ENCODE data around the gene EIF4G1.

The EIF4G1 gene

DNA sequence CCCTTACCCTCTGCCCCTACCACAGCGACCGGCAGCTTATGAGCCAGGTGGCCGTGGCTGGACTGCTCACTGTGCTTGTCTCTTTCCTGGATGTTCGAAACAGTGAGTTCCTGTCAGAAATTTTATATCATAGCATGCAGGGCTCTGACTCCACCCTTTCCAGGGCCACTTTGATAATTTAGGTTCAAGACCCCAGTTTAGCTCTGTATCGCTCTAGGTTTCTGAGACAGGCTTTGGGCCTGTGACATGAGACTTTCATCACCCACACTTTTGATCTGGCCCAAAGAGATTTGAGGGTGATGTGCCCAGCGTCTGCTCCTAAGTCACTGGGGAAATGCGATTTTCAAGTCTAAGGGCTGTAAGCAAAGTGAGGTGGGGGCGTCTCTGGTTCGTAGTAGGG, 6.5 kb upstream of the EIF4G1 start:
- no peak for DNase-seq (ENCODE audit: low read depth)

DNA sequence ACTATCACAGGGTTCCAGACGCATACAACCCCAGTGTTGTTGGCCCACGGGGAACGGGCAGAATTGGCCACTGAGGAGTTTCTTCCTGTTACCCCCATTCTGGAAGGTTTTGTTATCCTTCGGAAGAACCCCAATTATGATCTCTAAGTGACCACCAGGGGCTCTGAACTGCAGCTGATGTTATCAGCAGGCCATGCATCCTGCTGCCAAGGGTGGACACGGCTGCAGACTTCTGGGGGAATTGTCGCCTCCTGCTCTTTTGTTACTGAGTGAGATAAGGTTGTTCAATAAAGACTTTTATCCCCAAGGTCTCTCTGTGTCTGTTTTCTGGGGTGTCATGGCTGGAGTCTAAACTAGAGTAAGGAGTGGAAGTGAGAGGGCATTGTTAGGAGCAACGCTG, 5.7 kb upstream of the EIF4G1 start:
- no peak for DNase-seq (ENCODE audit: low read depth)

DNA sequence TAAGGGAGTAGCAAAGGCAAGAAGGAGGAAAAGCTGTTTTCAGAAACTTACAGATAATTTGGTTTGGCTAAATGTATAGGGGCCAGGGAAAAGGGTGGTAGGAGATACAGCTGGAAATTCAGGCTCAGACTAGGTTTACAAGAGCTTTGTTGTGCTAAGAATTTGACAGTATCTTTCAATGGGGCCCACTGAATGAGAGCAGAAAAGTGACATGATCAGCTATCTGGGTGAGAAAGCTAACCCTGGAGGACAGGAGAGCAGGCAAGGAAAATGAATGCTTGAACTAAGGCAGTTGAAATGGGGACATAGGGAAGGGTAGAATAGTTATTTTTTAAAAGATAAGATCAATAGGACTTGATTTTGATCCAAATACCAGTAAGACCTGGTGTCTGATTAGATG, 2.8 kb upstream of the EIF4G1 start:
- no peak for DNase-seq (ENCODE audit: low read depth)

DNA sequence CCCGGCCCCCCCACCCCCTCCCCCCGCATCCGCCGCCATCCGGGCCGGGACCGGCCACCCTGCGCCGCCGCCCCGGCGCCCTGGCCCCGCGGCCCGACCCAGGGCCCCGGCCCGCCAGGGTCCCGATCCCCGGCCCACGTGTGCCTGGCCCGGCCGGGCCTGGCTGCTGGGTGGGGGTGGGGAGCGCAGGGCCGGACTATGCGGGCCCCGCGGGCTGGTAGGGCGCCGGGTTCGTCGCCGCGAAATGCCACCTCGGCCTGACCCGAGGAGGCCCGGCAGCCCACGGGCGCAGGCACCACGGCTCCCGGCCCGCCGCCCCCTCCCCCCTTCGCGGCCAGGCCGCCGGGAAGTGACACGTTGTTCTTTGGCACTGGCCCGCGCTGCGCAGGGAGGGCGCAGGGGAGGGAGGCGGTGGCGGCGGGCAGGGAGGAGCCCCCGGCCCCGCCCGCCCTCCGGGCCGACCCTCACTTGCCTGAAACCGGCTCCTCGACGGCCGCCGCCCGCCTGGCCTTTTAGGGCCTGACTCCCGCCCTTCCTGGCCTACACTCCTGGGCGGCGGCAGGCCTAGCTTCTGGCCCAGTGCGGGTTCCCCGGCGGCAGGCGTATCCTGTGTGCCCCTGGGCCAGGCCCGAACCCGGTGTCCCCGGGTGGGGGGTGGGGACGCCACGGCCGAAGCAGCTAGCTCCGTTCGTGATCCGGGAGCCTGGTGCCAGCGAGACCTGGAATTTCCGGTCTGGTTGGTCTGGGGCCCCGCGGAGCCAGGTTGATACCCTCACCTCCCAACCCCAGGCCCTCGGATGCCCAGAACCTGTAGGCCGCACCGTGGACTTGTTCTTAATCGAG, 515 bp downstream of the EIF4G1 start:
- DNase-seq (ENCODE audit: low read depth) = peak; percentile 63

DNA sequence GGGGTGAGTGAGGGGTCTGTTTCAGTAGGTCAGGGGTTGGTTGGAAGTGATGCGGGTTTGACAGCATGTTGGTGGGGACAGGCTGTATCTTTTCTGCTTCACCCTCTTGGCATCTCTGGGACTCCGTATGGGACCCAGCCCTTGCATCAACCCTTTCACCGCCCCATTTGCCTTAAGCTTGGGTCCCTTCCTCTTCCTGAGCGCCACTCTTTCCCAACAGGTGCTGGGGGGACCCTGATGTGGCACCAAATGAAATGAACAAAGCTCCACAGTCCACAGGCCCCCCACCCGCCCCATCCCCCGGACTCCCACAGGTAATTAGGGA, 1.1 kb downstream of the EIF4G1 start:
- no peak for DNase-seq (ENCODE audit: low read depth)

DNA sequence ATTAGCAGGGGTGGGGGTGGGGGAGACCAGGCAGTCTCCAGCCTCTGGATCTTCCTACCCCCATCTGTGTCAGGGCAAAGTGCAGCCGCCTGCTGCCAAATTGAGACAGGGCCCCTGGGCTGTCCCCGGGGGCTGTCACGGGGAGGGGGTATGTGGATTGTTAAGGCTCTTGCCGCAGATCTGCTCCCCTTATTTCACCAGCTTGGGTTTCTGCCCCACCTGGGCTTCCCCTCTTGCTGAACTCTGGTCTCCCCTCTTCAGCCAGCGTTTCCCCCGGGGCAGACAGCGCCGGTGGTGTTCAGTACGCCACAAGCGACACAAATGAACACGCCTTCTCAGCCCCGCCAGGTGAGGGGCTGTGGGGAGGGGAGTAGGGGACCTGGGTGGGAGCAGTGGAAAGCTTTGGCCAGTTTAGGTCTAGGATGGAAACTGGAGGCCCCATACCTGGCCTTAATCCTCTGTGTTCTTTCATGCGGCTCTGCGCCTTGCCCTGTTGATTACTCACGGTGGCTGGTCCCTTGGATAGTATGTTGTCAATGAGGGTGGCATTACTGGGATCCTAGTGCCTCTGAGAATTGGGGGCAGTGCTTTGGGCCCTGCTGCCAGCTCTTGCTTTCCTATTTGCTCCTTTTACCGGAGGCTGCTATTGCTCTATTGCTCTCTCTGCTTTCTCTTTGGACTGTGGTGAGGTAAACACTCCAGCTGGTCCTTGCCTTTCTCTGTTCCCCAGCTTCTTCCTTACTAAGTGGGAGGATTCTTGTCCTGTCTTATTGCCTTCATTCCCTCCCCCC, 1.7 kb downstream of the EIF4G1 start:
- DNase-seq (ENCODE audit: low read depth) = no peak

DNA sequence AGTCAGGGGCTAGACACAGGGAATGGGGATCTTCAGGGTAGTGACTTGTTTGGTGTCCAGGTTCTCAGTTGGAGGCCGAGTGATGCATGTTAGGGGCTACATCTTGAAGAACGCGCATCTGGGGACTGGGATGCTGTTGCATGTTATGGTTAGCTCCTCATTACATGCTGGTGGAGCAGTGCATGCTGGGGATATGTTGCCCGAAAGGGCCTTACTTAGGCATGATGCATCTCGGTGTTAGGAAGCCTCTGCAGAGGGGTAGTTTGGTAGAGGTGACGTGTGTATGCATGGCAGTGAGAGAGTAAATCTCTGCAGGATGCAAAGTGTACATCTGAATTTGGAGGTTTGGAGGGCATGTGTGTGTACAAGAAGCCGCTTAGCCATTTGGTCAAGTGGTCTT, 2.4 kb downstream of the EIF4G1 start:
- no peak for DNase-seq (ENCODE audit: low read depth)

DNA sequence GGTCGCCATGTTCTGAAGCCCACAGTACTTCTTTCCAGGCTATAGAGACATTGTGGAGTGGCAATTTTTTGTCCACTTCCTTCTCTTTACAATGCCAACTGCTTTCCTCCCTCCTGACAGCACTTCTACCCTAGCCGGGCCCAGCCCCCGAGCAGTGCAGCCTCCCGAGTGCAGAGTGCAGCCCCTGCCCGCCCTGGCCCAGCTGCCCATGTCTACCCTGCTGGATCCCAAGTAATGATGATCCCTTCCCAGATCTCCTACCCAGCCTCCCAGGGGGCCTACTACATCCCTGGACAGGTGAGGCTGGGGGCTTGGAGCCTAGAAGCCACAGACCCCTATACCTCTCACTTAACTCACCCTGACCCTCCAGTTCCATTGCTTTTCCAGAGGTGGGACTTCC, 2.8 kb downstream of the EIF4G1 start:
- no peak for DNase-seq (ENCODE audit: low read depth)

DNA sequence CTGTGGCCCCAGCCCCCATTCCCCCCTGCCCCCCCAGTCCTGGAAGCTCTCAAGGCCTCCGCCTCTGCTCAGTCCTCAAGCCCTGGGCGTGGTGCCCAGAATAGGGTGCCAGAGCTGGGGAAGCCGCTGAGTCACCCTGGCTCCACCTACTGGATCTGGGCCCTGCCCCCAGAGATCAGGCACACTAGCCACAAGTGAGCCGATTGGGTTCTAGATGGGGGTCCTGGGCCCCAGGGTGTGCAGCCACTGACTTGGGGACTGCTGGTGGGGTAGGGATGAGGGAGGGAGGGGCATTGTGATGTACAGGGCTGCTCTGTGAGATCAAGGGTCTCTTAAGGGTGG, 5.7 kb downstream of the EIF4G1 start:
- no peak for DNase-seq (ENCODE audit: low read depth)

DNA sequence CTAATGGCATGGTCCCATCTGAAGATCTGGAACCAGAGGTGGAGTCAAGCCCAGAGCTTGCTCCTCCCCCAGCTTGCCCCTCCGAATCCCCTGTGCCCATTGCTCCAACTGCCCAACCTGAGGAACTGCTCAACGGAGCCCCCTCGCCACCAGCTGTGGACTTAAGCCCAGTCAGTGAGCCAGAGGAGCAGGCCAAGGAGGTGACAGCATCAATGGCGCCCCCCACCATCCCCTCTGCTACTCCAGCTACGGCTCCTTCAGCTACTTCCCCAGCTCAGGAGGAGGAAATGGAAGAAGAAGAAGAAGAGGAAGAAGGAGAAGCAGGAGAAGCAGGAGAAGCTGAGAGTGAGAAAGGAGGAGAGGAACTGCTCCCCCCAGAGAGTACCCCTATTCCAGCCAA, 7.3 kb downstream of the EIF4G1 start:
- DNase-seq (ENCODE audit: low read depth) = no peak

DNA sequence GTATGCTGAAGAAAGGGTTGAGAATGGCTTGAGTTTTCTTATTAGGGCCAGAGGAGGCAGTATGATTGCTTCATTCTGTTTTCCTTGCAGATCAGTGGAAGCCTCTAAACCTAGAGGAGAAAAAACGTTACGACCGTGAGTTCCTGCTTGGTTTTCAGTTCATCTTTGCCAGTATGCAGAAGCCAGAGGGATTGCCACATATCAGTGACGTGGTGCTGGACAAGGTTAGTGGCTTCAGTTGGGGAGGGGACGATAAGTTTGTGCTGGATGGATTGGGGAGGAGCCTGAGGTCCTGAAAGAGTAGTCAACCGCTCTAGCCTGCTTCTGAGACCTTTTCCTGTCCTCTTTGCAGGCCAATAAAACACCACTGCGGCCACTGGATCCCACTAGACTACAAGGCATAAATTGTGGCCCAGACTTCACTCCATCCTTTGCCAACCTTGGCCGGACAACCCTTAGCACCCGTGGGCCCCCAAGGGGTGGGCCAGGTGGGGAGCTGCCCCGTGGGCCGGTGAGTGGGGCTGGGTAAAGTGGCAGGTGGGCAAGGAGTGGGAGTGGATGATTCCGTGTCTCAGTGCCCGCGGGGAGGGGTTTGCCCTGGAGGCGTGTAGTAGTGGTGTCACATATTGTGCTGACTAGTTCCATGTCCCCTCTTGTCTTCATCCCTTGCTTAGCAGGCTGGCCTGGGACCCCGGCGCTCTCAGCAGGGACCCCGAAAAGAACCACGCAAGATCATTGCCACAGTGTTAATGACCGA, 8.5 kb downstream of the EIF4G1 start:
- no peak for DNase-seq (ENCODE audit: low read depth)

DNA sequence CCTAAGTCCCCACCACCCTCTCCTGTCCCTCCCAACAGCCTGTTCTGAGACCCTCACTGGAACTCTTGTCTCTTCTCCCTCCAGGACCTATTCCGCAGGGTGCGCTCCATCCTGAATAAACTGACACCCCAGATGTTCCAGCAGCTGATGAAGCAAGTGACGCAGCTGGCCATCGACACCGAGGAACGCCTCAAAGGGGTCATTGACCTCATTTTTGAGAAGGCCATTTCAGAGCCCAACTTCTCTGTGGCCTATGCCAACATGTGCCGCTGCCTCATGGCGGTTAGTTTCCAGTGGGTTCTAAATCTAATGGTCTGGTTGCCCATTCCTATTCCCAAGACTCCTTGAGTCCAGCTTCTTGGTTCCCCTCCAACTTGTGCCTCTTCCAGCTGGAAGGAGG, 9.3 kb downstream of the EIF4G1 start:
- no peak for DNase-seq (ENCODE audit: low read depth)

DNA sequence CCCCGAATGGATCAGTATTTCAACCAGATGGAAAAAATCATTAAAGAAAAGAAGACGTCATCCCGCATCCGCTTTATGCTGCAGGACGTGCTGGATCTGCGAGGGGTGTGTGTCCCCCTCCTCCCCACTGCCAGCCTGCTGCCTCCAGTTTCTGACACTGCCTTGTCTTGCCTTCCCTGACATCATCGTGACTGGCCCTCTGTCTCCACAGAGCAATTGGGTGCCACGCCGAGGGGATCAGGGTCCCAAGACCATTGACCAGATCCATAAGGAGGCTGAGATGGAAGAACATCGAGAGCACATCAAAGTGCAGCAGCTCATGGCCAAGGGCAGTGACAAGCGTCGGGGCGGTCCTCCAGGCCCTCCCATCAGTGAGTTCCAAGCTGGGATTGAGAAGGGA, 10.9 kb downstream of the EIF4G1 start:
- no peak for DNase-seq (ENCODE audit: low read depth)

DNA sequence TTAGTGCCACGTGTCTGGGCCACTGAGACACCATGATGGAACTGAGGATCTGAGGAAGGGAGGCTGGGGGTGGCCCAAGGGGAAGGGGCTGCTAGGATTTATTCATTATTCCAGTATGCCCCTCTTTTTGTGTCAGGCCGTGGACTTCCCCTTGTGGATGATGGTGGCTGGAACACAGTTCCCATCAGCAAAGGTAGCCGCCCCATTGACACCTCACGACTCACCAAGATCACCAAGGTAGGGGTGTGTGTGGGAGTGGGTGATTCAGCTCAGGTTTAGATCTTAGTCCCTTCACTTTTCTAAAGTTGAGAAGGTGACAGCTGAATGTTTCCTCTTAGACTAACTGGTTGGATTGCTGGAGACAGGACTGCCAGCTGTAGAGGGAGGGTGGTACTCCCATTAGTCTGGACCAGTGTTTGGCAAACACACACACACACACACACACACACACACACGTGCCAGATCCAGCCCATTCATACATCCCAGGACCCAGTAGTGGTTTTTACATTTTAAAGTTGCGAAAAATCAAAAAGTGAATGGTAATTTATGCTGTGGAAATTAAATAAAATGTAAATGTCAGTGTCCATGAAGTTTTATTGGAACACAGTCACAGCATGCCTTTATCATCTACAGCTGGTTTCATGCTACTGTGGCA, 11.4 kb downstream of the EIF4G1 start:
- DNase-seq (ENCODE audit: low read depth) = no peak

DNA sequence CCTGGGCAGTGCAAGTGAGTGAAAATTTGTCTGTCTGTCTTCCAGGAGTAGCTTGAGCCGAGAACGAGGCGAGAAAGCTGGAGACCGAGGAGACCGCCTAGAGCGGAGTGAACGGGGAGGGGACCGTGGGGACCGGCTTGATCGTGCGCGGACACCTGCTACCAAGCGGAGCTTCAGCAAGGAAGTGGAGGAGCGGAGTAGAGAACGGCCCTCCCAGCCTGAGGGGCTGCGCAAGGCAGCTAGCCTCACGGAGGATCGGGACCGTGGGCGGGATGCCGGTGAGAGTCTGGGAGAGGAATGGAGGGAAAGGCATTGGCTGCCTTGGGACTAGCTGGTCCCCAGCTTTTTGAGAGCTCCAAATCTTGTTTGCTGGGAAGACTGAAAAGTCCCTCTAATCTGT, 12.8 kb downstream of the EIF4G1 start:
- no peak for DNase-seq (ENCODE audit: low read depth)

DNA sequence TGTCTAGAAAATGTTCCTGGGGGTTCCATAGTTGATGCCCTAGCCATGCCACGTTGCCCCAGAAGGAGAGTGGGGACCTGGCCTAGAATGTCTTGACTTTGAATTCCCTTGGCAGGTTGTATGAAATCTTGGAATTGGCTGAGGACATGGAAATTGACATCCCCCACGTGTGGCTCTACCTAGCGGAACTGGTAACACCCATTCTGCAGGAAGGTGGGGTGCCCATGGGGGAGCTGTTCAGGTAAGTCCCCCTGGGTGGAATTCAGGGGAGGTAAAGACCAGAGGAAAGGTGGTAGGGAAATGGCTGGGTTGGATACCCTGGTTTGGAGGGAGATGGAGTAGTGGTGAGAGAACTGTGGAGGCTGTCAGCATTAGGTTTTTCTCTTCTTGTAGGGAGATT, 14.1 kb downstream of the EIF4G1 start:
- DNase-seq (ENCODE audit: low read depth) = no peak

DNA sequence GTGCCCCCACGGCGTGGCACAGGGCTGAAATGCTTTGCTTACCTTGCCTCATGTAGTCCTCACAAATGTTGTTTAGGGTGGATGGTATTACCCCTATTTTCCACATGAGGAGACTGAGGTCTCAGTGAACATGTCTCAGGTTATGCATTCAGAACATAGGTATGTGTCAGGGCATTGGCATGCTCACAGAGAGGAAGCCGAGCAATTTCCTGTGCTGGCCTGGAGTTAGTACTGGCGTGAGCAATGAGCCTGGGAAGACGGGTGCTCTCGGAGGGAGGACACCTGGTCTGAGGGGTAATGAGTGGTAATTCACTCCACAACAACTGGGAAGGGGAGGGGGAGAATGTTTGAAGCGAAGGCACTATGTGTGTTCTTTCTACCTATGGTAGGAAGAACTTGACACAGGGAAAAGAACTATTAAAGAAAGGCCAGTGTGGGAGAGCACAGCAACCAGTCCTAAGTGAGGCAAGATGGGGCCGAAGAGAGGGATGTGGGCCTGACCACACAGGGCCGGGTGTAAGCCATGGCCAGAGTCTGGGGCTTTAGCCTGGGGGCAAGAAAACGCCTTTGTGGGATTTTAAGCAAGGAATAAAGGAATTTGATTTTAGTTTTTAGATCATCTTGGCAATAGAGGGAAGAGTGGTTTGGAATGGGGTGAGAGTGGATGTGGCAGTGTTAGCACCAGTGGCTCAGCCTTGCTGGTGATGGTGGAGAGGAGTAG, 18.1 kb downstream of the EIF4G1 start:
- no peak for DNase-seq (ENCODE audit: low read depth)

DNA sequence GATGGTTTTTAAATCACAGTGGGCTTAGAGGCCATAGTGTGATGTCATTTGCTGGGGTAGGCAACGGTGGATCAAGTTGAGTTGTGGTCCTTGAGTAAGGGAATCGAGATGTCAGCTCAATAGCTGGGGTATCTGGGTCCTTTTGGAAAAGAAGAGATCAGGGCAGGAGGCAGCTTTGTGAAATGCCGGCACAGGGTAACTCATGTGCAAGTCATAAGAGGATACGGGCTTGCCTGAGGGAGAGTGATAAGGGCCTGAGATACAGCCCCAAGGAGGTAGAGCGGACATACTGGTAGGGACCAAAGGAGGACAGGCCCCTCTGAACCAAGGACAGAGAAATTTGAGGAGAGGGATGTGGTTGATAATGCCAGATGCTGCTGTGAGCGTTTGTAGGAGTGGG, 18.8 kb downstream of the EIF4G1 start:
- no peak for DNase-seq (ENCODE audit: low read depth)

DNA sequence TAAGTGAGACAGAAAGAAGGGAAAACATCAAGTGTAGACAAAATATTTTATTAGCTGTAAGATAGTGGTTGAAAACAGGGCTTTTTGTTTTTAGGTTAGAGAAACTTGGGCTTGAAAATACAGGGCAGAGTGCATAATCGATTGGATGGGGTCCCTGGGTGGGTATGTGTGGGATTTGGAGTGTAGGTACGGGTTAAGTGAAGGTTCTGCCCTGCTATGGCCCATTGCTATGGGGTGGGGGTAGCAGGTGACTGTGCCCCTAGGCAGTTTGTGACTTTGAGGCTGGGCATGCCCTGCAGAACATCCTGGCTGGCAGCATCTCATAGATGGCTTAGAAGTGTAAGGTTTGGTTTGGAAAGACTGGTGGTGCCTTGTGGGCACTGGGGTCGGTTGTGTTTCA, 19.3 kb downstream of the EIF4G1 start:
- DNase-seq (ENCODE audit: low read depth) = no peak

DNA sequence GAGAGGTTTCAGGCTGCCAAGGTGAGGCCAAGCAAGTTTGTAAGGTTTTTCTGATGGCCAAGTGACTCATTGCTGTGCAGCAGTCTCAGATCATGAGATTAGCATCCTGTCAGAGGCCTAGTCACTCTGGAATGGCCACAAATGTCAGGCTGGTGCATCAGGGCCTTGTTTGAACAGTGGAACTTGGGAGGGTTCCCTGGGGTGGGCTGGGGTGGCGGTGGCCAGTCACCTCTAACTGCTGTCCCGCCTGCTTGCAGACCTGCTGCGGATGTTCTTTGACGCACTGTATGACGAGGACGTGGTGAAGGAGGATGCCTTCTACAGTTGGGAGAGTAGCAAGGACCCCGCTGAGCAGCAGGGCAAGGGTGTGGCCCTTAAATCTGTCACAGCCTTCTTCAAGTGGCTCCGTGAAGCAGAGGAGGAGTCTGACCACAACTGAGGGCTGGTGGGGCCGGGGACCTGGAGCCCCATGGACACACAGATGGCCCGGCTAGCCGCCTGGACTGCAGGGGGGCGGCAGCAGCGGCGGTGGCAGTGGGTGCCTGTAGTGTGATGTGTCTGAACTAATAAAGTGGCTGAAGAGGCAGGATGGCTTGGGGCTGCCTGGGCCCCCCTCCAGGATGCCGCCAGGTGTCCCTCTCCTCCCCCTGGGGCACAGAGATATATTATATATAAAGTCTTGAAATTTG, 20.2 kb downstream of the EIF4G1 start:
- DNase-seq (ENCODE audit: low read depth) = peak; percentile 28

DNA sequence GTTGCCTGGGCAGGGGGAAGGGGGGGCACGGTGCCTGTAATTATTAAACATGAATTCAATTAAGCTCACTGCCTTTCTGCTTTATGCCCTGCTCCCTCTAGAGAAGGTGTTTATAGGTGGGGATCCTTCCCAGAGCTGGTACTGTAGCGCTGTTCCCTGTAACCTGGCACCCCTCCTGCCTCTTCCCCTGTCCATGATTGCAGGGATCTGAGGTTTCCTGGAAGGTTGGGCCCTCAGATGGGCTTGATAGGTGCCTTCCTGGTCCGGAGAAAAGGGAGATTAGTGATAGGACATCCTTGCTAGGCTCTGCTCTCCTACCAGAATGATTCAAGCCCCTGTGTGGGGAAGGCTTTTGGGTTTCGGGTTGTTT, 20.9 kb downstream of the EIF4G1 start:
- no peak for DNase-seq (ENCODE audit: low read depth)
